HG02884 (cell line): ENCODE data around the gene CASTOR2.
"Not testable (repeated sequence)": the region's sequence is repeated elsewhere in the genome, so short reads cannot be mapped to it uniquely, and the experiment has no call there.

Source experiments
- ATAC-seq: cut with Tn5 transposase; IDR thresholded peaks from one replicate; pipeline ENCODE4 v1.9.1; 2021; ENCODE audit warnings: mild to moderate bottlenecking, moderate library complexity; ENCODE audit not compliant: unreplicated experiment

Gene CASTOR2

DNA sequence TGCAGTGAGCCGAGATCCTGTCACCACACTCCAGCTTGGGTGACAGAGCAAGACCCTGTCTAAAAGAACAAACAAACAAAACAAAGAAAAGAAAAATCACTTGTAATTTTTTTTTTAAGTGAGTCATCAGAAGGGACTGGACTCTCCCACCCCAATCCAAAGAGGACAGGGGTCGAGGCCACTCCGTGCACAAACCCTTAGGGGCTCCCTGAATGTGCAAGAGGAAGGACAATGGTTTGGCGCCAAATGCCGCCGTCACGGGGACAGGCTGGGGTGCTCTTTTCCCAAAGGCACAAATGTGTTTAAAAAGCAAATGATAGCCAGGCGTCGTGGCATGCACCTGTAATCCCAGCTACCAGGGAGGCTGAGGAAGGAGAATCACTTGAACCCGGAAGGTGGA is 85.3 kb downstream of the CASTOR2 start:
- ATAC-seq: no peak

- no peak for ATAC-seq
Measured at GRCh38 chr7:75050501-75050900, 86.0 kb downstream of the CASTOR2 start.

GRCh38 chr7:75054744-75055143 is 90.2 kb downstream of the CASTOR2 start:
- no peak for ATAC-seq

GRCh38 chr7:75055155-75055554 is 90.7 kb downstream of the CASTOR2 start:
- ATAC-seq: no peak

- ATAC-seq: no peak
Measured at GRCh38 chr7:75055830-75056772, 91.6 kb downstream of the CASTOR2 start.

DNA sequence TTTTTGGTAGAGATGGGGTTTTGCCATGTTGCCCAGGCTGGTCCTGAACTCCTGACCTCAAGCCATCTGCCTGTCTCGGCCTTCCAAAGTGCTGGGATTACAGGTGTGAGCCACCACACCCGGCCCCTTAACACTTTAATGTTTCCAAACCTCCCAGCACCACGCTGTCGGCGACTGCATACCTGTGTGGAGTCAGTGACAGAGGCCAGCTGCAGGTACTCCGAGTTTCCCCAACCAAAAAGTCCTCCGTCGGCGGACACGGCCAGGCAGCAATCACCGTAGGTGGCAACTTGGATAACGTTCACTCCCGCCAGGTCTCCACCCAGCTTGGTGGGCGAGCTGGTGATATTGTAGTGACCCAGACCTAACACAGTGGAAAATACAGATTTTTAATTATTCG is 93.9 kb downstream of the CASTOR2 start:
- ATAC-seq: no peak

- no peak for ATAC-seq
Measured at GRCh38 chr7:75064291-75064690, 99.8 kb downstream of the CASTOR2 start.

- ATAC-seq: no peak
Measured at GRCh38 chr7:75064801-75065200, 100.3 kb downstream of the CASTOR2 start.

DNA sequence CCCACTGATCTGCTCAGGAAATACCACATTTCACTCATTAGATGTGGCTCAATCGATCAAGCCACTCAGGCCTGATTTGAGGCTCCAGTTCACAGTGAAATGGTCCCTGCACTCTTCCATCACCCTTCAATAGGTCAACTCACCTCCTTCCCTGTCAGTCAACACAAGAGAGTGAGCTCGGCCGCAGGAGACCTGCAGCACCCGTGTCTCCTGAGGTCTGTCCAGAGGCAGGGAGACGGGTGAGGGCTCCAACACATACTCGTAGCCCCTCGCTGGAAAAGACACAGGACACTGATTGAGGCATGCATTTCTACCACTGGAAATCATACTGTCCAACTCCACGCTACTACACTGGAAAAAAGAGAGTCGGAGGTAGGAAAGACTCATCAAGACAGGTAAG is 102.0 kb downstream of the CASTOR2 start:
- no peak for ATAC-seq

- no peak for ATAC-seq
Measured at GRCh38 chr7:75072981-75073283, 108.4 kb downstream of the CASTOR2 start.

DNA sequence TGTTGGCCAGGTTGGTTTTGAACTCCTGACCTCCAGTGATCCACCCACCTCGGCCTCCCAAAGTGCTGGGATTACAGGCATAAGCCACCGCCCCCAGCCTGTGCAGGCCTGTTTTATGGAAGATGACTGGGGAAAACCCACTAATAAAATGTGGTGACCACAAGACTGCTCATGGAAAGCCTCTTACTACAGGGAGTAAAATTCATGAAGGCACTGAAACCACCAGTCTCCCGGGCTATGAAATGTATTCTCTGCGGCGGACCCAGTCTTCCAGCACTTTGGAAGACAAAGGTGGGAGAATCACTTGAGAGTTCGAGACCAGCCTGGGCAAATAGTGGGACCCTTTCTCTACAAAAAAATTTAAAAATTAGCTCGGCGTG is 109.7 kb downstream of the CASTOR2 start:
- not testable (repeated sequence) for ATAC-seq
